Neural progenitor cell (in vitro differentiated cells): ENCODE results near the gene OR11L1. TPM values are rescaled to one million over a fixed set of nuclear protein-coding genes. Genes with fewer than 3 reads are reported as not detected.

Experiments used
- DNase-seq: peaks from one replicate; pipeline ENCODE4 v3.0.0-alpha.2; 2016; ENCODE audit warnings: low spot score
- H2AFZ ChIP-seq: fragments of 200-600 bp; sonication (generic); replicated peaks from 2 replicates; pipeline ENCODE4 v1.6.1; 2016; ENCODE audit warnings: antibody characterized with exemption
- H3F3A ChIP-seq: fragments of 200-600 bp; sonication (generic); 2 replicates; pipeline ENCODE4 v1.6.1; 2016; ENCODE audit warnings: antibody characterized with exemption, low read depth
- H3K27ac ChIP-seq: fragments of 200-600 bp; sonication (generic); 2 replicates; pipeline ENCODE4 v1.5.1; 2016; ENCODE audit warnings: mild to moderate bottlenecking
- H3K27me3 ChIP-seq: fragments of 200-600 bp; sonication (generic); 2 replicates; pipeline ENCODE4 v1.6.1; 2016; ENCODE audit warnings: mild to moderate bottlenecking, moderate library complexity
- H3K36me3 ChIP-seq: fragments of 200-600 bp; sonication (generic); 2 replicates; pipeline ENCODE4 v1.5.1; 2016
- H3K4me1 ChIP-seq: fragments of 200-600 bp; sonication (generic); 2 replicates; pipeline ENCODE4 v1.6.1; 2016; ENCODE audit warnings: mixed run types
- H3K4me2 ChIP-seq: fragments of 200-600 bp; sonication (generic); 2 replicates; pipeline ENCODE4 v1.6.1; 2016
- H3K4me3 ChIP-seq: fragments of 200-600 bp; sonication (generic); 2 replicates; pipeline ENCODE4 v1.5.1; 2016
- H3K79me2 ChIP-seq: fragments of 200-600 bp; sonication (generic); 2 replicates; pipeline ENCODE4 v1.6.1; 2016; ENCODE audit warnings: low read depth
- H3K9ac ChIP-seq: fragments of 200-600 bp; sonication (generic); 2 replicates; pipeline ENCODE4 v1.6.1; 2016
- H3K9me3 ChIP-seq: fragments of 200-600 bp; sonication (generic); 2 replicates; pipeline ENCODE4 v1.5.1; 2016; ENCODE audit warnings: low read depth
- H4K20me1 ChIP-seq: fragments of 200-600 bp; sonication (generic); 2 replicates; pipeline ENCODE4 v1.6.1; 2016; ENCODE audit warnings: low read depth
- H3K27ac Mint-ChIP-seq: 3 replicates; pipeline ENCODE4 v1.8.0; 2021; ENCODE audit warnings: mixed read lengths
- H3K27me3 Mint-ChIP-seq: 2 replicates; pipeline ENCODE4 v1.8.0; 2022; ENCODE audit warnings: low read depth, mild to moderate bottlenecking, inconsistent platforms, moderate library complexity, mixed read lengths; ENCODE audit not compliant: insufficient read depth
- H3K36me3 Mint-ChIP-seq: 3 replicates; pipeline ENCODE4 v1.8.0; 2021; ENCODE audit warnings: mixed read lengths
- H3K4me1 Mint-ChIP-seq: 3 replicates; pipeline ENCODE4 v1.8.0; 2021; ENCODE audit warnings: mixed read lengths
- H3K4me3 Mint-ChIP-seq: 3 replicates; pipeline ENCODE4 v1.8.0; 2021; ENCODE audit warnings: mild to moderate bottlenecking, moderate library complexity, mixed read lengths
- H3K9me3 Mint-ChIP-seq: 3 replicates; pipeline ENCODE4 v1.8.0; 2020; ENCODE audit warnings: mixed read lengths
- CTCF ChIP-seq: fragments of 200-600 bp; sonication (generic); IDR thresholded peaks from 2 replicates; pipeline ENCODE4 v1.5.1; 2017; ENCODE audit warnings: antibody characterized with exemption, mild to moderate bottlenecking
- EZH2 ChIP-seq: fragments of 200-600 bp; sonication (generic); IDR thresholded peaks from 2 replicates; pipeline ENCODE4 v1.6.1; 2017; ENCODE audit warnings: antibody characterized with exemption, mild to moderate bottlenecking, moderate library complexity
- EZH2phosphoT487 ChIP-seq: fragments of 200-600 bp; sonication (generic); IDR thresholded peaks from 2 replicates; pipeline ENCODE4 v1.6.1; 2017; ENCODE audit warnings: antibody characterized with exemption
- total RNA-seq: library from RNA; depleted of rRNA; stranded (reverse); fragments of >200 nt; gene quantifications from 2 replicates; pipeline ENCODE4 v1.2.3, GENCODE V29; 2015; ENCODE audit warnings: low replicate concordance

Gene OR11L1
- total RNA-seq, 1 donor from 2014 or later: not detected

DNA sequence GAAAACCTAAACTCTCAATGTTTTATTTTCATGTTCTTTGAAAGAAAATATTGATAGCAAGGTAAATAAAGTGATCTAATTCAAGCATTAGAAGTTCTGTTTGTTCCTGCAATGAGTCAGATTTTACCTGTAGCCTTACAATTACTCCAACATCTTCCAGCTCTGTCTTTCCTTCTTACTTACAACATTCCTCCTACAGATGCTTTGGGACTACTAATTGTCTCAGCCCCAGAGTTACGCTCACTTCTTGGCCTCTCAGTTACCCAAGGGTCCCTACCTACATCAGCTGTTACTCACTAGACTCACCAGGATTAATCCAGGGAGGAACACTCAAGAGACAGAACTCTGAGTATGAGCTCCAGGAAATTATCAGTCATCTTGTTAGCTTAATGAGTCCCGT is 44.2 kb downstream of the OR11L1 start:
- no peak for TF ChIP-seq EZH2
- no peak for TF ChIP-seq EZH2phosphoT487
- TF ChIP-seq CTCF: no peak

More for the DNA sequence above, 44.2 kb downstream of the OR11L1 start:
- Mint-ChIP-seq H3K27ac (no peak overlapping the region), H3K27me3 (peaks cover 2% of the 10 kb centered on the region), H3K4me3 (no peak overlapping the region), H3K4me1 (no peaks in the 10 kb centered on the region), H3K9me3 (peaks cover 8% of the 10 kb centered on the region), H3K36me3 (no peaks in the 10 kb centered on the region)
- no peak overlapping the region for H3K27ac ChIP-seq
- no peak for DNase-seq
- H3K4me2 ChIP-seq: no peak overlapping the region
- no peaks in the 10 kb centered on the region for H4K20me1 ChIP-seq
- H3K4me3 ChIP-seq: no peak overlapping the region
- no peaks in the 10 kb centered on the region for H3K4me1 ChIP-seq
- no peak overlapping the region for H3K9ac ChIP-seq
- H3K9me3 ChIP-seq: peaks cover 52% of the 10 kb centered on the region
- H3K79me2 ChIP-seq: no peaks in the 10 kb centered on the region
- no peak overlapping the region for H2AFZ ChIP-seq
- no peaks in the 10 kb centered on the region for H3F3A ChIP-seq
- H3K36me3 ChIP-seq: no peaks in the 10 kb centered on the region
- H3K27me3 ChIP-seq: no peaks in the 10 kb centered on the region

Other genes starting within 250 kb of the OR11L1 start
- not detected in 2 replicates for gene OR2G3, start 236.3 kb downstream of the OR11L1 start, total RNA-seq
- not detected in 2 replicates for gene OR13G1, start 162.2 kb downstream of the OR11L1 start, total RNA-seq
- gene OR6F1, start 125.2 kb downstream of the OR11L1 start, total RNA-seq: not detected in 2 replicates
- gene OR14K1, start 103.3 kb downstream of the OR11L1 start, total RNA-seq: not detected in 2 replicates
- not detected in 2 replicates for gene OR14A2, start 93.8 kb downstream of the OR11L1 start, total RNA-seq
- not detected in 2 replicates for gene OR1C1, start 81.3 kb downstream of the OR11L1 start, total RNA-seq
- not detected in 2 replicates for gene OR14A16, start 17.8 kb downstream of the OR11L1 start, total RNA-seq
- 0.09 and 0.26 TPM in 2 replicates for gene TRIM58, start 15.3 kb upstream of the OR11L1 start, total RNA-seq
- not detected in 2 replicates for gene OR2W3, start 53.7 kb upstream of the OR11L1 start, total RNA-seq
- gene OR2T8, start 78.4 kb upstream of the OR11L1 start, total RNA-seq: not detected in 2 replicates
- gene OR2AJ1, start 83.0 kb upstream of the OR11L1 start, total RNA-seq: not detected in 2 replicates
- not detected in 2 replicates for gene OR2L8, start 107.0 kb upstream of the OR11L1 start, total RNA-seq
- not detected in 2 replicates for gene OR2AK2, start 123.3 kb upstream of the OR11L1 start, total RNA-seq
- gene OR2L5, start 171.8 kb upstream of the OR11L1 start, total RNA-seq: not detected in 2 replicates
- not detected in 2 replicates for gene OR2L2, start 188.2 kb upstream of the OR11L1 start, total RNA-seq
- not detected in 2 replicates for gene OR2L3, start 204.9 kb upstream of the OR11L1 start, total RNA-seq